IPS-NIHi7 (cell line): Measurements from ENCODE around the gene OR7D2.

Experiments used
- DNase-seq: peaks from one replicate; pipeline ENCODE4 v3.0.0; 2012; ENCODE audit warnings: mixed read lengths; ENCODE audit errors: extremely low spot score

Gene OR7D2

GRCh38 chr19:9205501-9206113 is 26.8 kb downstream of the OR7D2 start:
- peak; percentile 71 for DNase-seq

- no peak for DNase-seq
These were observed 40.7 kb downstream of the OR7D2 start, which contains the start of gene OR7D4 for GRCh38 chr19:9219489-9219888. TSS of gene OR7D4 (minus strand) at chr19:9219589. CDS start at chr19:9214837, 4,752 bp downstream.
